Suprapubic skin (tissue), 4 donors: ENCODE data around the gene ITPRIPL2.

ENCODE experiments used
- POLR2A ChIP-seq, 2 donors: fragments of 450-650 bp; IDR thresholded peaks; one replicate each; pipeline ENCODE4 v1.6.1; 2017; ENCODE audit warnings: antibody characterized with exemption in 2 of 2, mild to moderate bottlenecking in 2 of 2, moderate library complexity in 2 of 2
- POLR2AphosphoS5 ChIP-seq, 3 donors: sonication (generic); formaldehyde crosslinking; IDR thresholded peaks; one replicate each; pipeline ENCODE4 v1.6.1; 2017; ENCODE audit warnings: antibody characterized with exemption in 3 of 3
- TF ChIP-seq, protein P1 (sequence below), 2 donors: fragments of 200-600 bp in 1 of 2; fragments of 450-650 bp in 1 of 2; sonication (generic) in 1 of 2; IDR thresholded peaks; one replicate each; pipeline ENCODE4 v1.5.1; 2016 to 2019; ENCODE audit warnings: antibody characterized with exemption in 2 of 2, mild to moderate bottlenecking in 1 of 2, moderate library complexity in 1 of 2

DNA sequence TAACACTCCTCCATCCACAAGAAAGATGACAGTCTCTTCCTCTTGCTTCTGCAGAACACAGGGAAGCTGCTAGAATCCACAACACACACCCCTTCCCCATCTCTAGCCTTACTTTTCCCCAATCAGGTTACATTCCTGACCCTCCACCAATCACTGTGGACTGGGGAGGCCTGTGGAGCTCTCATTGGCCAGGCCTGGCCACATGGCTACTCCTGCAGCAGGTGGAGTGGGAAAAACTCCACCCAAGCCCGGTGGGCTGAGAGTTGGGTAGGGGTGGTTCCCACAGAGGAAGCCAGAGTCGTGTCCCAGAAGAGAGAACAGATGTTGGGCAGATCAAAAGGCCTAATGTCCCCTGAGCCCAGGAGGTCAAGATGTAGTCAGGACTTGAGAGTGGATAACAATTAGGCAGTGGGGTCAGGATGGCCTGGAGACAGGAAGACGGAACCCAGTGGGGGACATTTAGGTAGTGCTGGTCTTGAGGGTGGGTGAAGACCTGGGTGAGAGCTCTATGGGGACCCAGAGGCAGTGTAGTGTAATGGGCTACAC, 24.3 kb upstream of the ITPRIPL2 start:
- TF ChIP-seq, protein P1, sequence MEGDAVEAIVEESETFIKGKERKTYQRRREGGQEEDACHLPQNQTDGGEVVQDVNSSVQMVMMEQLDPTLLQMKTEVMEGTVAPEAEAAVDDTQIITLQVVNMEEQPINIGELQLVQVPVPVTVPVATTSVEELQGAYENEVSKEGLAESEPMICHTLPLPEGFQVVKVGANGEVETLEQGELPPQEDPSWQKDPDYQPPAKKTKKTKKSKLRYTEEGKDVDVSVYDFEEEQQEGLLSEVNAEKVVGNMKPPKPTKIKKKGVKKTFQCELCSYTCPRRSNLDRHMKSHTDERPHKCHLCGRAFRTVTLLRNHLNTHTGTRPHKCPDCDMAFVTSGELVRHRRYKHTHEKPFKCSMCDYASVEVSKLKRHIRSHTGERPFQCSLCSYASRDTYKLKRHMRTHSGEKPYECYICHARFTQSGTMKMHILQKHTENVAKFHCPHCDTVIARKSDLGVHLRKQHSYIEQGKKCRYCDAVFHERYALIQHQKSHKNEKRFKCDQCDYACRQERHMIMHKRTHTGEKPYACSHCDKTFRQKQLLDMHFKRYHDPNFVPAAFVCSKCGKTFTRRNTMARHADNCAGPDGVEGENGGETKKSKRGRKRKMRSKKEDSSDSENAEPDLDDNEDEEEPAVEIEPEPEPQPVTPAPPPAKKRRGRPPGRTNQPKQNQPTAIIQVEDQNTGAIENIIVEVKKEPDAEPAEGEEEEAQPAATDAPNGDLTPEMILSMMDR (IDR thresholded peaks at IDR 0.05) = no peak
- TF ChIP-seq POLR2A (IDR thresholded peaks at IDR 0.05) (no peak), POLR2AphosphoS5 (IDR thresholded peaks at IDR 0.05) (no peak)
